ENCODE measurements around the gene FAM181A.
A peak's percentile ranks its signal among the peaks of the same experiment; 100 is the strongest.

The FAM181A gene
- total RNA-seq = 0 to 1.8 (median 0) reads per million in 17 experiments

- no peak for DNase-seq
Observed at GRCh38 chr14:93926873-93927799, at the start of gene FAM181A. FAM181A (plus strand) TSS chr14:93927344; CDS start chr14:93928286, 942 bp downstream.

GRCh38 chr14:93878212-93878611, 48.9 kb upstream of the FAM181A start:
- DNase-seq = no peak

GRCh38 chr14:93878871-93879270, 48.3 kb upstream of the FAM181A start:
- DNase-seq = no peak

GRCh38 chr14:93879362-93879983, 47.7 kb upstream of the FAM181A start:
- no peak for DNase-seq

- no peak for DNase-seq
Observed at GRCh38 chr14:93880021-93880820, 46.9 kb upstream of the FAM181A start.

- DNase-seq = no peak
Observed at GRCh38 chr14:93884950-93885349, 42.2 kb upstream of the FAM181A start.

- DNase-seq = no peak
Observed at GRCh38 chr14:93888995-93889394, 38.1 kb upstream of the FAM181A start.

GRCh38 chr14:93889739-93890483, 37.2 kb upstream of the FAM181A start:
- DNase-seq = no peak

GRCh38 chr14:93891756-93892504, 35.2 kb upstream of the FAM181A start:
- no peak for DNase-seq

- no peak for DNase-seq
Observed at GRCh38 chr14:93892505-93892839, 34.7 kb upstream of the FAM181A start.

- peak; percentile 62 to 82 (median 74) for DNase-seq
Observed at GRCh38 chr14:93892923-93893558, 34.1 kb upstream of the FAM181A start.

- DNase-seq = no peak
Observed at GRCh38 chr14:93893661-93894261, 33.4 kb upstream of the FAM181A start.

GRCh38 chr14:93895023-93895604, 32.0 kb upstream of the FAM181A start:
- DNase-seq = no peak

- DNase-seq = no peak
Observed at GRCh38 chr14:93897476-93897845, 29.7 kb upstream of the FAM181A start.

GRCh38 chr14:93898081-93898611, 29.0 kb upstream of the FAM181A start:
- no peak for DNase-seq

- no peak for DNase-seq
Observed at GRCh38 chr14:93898731-93899130, 28.4 kb upstream of the FAM181A start.

- DNase-seq = peak in 3 of 4 experiments; percentile 27 to 40 (median 30)
Observed at GRCh38 chr14:93901813-93902212, 25.3 kb upstream of the FAM181A start.

GRCh38 chr14:93902619-93903307, 24.4 kb upstream of the FAM181A start:
- DNase-seq = no peak
